Mesenchymal stem cell (in vitro differentiated cells and primary cell): ENCODE results near the gene FAT1.

Source experiments
- DNase-seq: peaks from one replicate; pipeline ENCODE4 v3.0.0-alpha.2; 2013
- H2AFZ ChIP-seq: one replicate; pipeline ENCODE4 v1.6.1; 2013; ENCODE audit warnings: low read depth, mild to moderate bottlenecking, control low read depth, inconsistent platforms, low read length, moderate library complexity
- H2AK5ac ChIP-seq: 2 replicates; pipeline ENCODE4 v1.6.1; 2013; ENCODE audit warnings: low read length, moderate library complexity, mild to moderate bottlenecking, inconsistent platforms; ENCODE audit not compliant: severe bottlenecking
- H2BK120ac ChIP-seq: one replicate; pipeline ENCODE4 v1.6.1; 2013; ENCODE audit warnings: low read depth, mild to moderate bottlenecking, inconsistent platforms, low read length, moderate library complexity
- H2BK12ac ChIP-seq, 2 experiments: one replicate each; pipeline ENCODE4 v1.6.1; 2013; ENCODE audit warnings: inconsistent platforms in 2 of 2, low read length in 2 of 2, mild to moderate bottlenecking in 2 of 2, moderate library complexity in 2 of 2, control low read depth in 1 of 2
- H2BK15ac ChIP-seq: one replicate; pipeline ENCODE4 v1.6.1; 2013; ENCODE audit warnings: mild to moderate bottlenecking, low read depth, inconsistent platforms; ENCODE audit not compliant: poor library complexity, severe bottlenecking
- H2BK5ac ChIP-seq: 2 replicates; pipeline ENCODE4 v1.6.1; 2013; ENCODE audit warnings: low read depth, mild to moderate bottlenecking, low read length, control low read depth, inconsistent platforms; ENCODE audit not compliant: poor library complexity, severe bottlenecking
- H3K14ac ChIP-seq, 2 experiments: one replicate each; pipeline ENCODE4 v1.6.1; 2013; ENCODE audit warnings: inconsistent platforms in 2 of 2, low read length in 2 of 2, control low read depth in 1 of 2, mild to moderate bottlenecking in 1 of 2, moderate library complexity in 1 of 2
- H3K18ac ChIP-seq, 2 experiments: one replicate each; pipeline ENCODE4 v1.6.1; 2013; ENCODE audit warnings: inconsistent platforms in 2 of 2, low read length in 2 of 2, control low read depth in 1 of 2, low read depth in 1 of 2, mild to moderate bottlenecking in 1 of 2
- H3K23ac ChIP-seq, 2 experiments: one replicate each; pipeline ENCODE4 v1.6.1; 2013; ENCODE audit warnings: inconsistent platforms in 2 of 2, low read length in 2 of 2, mild to moderate bottlenecking in 2 of 2, moderate library complexity in 2 of 2, control low read depth in 1 of 2
- H3K27ac ChIP-seq: 2 replicates; pipeline ENCODE4 v1.5.1; 2013; ENCODE audit warnings: mild to moderate bottlenecking, moderate library complexity, low read length, control low read depth, inconsistent platforms; ENCODE audit not compliant: poor library complexity, severe bottlenecking
- H3K27me3 ChIP-seq, 2 experiments: 2 replicates each; pipeline versions ENCODE4 v1.6.1 to v1.7.0; 2013; ENCODE audit warnings: low read length in 2 of 2, mild to moderate bottlenecking in 2 of 2, moderate library complexity in 2 of 2, control low read depth in 1 of 2, inconsistent platforms in 1 of 2; ENCODE audit not compliant: control insufficient read depth in 1 of 2, insufficient read depth in 1 of 2
- H3K36me3 ChIP-seq, 2 experiments: 2 replicates each; pipeline versions ENCODE4 v1.6.1 to v1.7.0; 2013; ENCODE audit warnings: low read length in 2 of 2, control low read depth in 1 of 2, inconsistent platforms in 1 of 2, low read depth in 1 of 2, mild to moderate bottlenecking in 1 of 2; ENCODE audit not compliant: insufficient read depth in 2 of 2, control insufficient read depth in 1 of 2
- H3K4ac ChIP-seq, 2 experiments: one replicate each; pipeline ENCODE4 v1.6.1; 2013; ENCODE audit warnings: inconsistent platforms in 2 of 2, low read length in 2 of 2, mild to moderate bottlenecking in 2 of 2, moderate library complexity in 2 of 2, control low read depth in 1 of 2, low read depth in 1 of 2
- H3K4me1 ChIP-seq: 2 replicates; pipeline ENCODE4 v1.6.1; 2013; ENCODE audit warnings: low read depth, low read length, control low read depth; ENCODE audit not compliant: control insufficient read depth, insufficient read depth
- H3K4me2 ChIP-seq: 2 replicates; pipeline ENCODE4 v1.6.1; 2013; ENCODE audit warnings: low read length, mild to moderate bottlenecking, inconsistent platforms; ENCODE audit not compliant: poor library complexity, severe bottlenecking
- H3K4me3 ChIP-seq, 2 experiments: 2 replicates each; pipeline versions ENCODE4 v1.5.1 to v1.7.0; 2013; ENCODE audit warnings: low read length in 2 of 2, mild to moderate bottlenecking in 2 of 2, control low read depth in 1 of 2, low read depth in 1 of 2; ENCODE audit not compliant: insufficient read depth in 1 of 2
- H3K79me1 ChIP-seq: replicated peaks from 2 replicates; pipeline ENCODE4 v1.6.1; 2013; ENCODE audit warnings: mild to moderate bottlenecking, control low read depth, low read length, inconsistent platforms; ENCODE audit not compliant: poor library complexity, severe bottlenecking
- H3K9ac ChIP-seq: 2 replicates; pipeline ENCODE4 v1.7.0; 2013; ENCODE audit warnings: mild to moderate bottlenecking, low read length, moderate library complexity
- H3K9me3 ChIP-seq: 2 replicates; pipeline ENCODE4 v1.7.0; 2013; ENCODE audit warnings: mild to moderate bottlenecking, low read length; ENCODE audit not compliant: control insufficient read depth
- H4K8ac ChIP-seq: one replicate; pipeline ENCODE4 v1.6.1; 2013; ENCODE audit warnings: inconsistent platforms, mild to moderate bottlenecking, low read length, moderate library complexity
- H4K91ac ChIP-seq: one replicate; pipeline ENCODE4 v1.6.1; 2013; ENCODE audit warnings: mild to moderate bottlenecking, low read length, inconsistent platforms
- WGBS: methylation state at CpG from one replicate; pipeline ENCODE4 v1.1.7; 2013; ENCODE audit warnings: mixed read lengths; 5-methylcytosine and 5-hydroxymethylcytosine counted together

The FAT1 gene

DNA sequence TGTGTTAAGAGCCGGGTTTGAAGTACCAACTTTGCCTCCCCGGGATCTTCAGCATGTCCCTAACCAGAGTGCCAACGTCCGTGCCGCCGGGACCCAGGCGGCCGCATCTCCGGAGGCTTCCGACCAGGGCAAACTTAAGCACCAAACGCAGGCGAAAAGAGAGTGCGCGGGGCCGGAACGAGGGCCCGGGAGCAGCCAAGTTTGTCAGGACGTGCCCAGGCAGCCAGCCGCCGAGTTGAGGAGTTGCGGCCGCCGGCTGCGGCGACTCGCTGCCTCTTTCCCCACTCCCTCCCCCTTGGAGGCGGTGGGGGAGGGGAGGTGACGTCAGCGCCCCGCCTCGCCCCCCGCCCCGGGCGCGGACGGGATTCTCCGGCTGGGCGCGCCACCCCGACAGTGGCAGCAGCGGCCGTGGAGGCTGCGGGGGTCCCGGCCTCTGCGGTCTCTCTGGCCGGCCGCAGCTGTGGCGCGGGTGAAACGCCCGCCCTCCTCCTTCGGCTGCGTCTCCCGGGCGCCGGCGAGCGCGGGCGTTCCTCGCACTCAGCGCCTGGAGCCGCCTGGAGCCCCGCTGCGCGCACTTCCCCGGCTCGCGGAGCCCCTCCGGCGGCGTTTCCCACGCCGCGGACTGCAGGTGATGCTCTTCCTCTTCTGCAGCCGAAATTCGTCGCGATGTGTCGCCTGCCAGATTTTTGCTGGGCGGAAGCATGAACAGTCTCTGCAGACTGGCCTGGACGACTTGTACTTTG is 2.9 kb upstream of the FAT1 start:
- Histone ChIP-seq H3K23ac (peak overlapping the region in 1 of 2 experiments; percentile 99), H2BK12ac (peak overlapping the region; percentile 45 to 83), H3K9me3 (no peaks in the 10 kb centered on the region), H2BK15ac (peak overlapping the region; percentile 45), H3K4me1 (peaks cover 4% of the 10 kb centered on the region), H3K18ac (peak overlapping the region; percentile 94 to 99), H4K8ac (peak overlapping the region; percentile 93), H3K14ac (peak overlapping the region; percentile 78 to 83), H3K27me3 (no peaks in the 10 kb centered on the region), H2BK120ac (peak overlapping the region; percentile 91), H4K91ac (peak overlapping the region; percentile 85), H3K79me1 (peaks cover 4% of the 10 kb centered on the region), H3K4ac (peak overlapping the region; percentile 92 to 94), H2BK5ac (peak overlapping the region; percentile 98), H3K36me3 (peaks cover 0 to 5% of the 10 kb centered on the region in 2 experiments), H3K27ac (peak overlapping the region; percentile 100), H3K4me2 (peak overlapping the region; percentile 79), H3K4me3 (peak overlapping the region; percentile 86 to 89), H2AK5ac (peak overlapping the region; percentile 90), H3K9ac (peak overlapping the region; percentile 96), H2AFZ (peak overlapping the region; percentile 51)
- WGBS: under 1% methylated on average over 63 of the region's 82 CpGs
- peak; percentile 91 for DNase-seq

DNA sequence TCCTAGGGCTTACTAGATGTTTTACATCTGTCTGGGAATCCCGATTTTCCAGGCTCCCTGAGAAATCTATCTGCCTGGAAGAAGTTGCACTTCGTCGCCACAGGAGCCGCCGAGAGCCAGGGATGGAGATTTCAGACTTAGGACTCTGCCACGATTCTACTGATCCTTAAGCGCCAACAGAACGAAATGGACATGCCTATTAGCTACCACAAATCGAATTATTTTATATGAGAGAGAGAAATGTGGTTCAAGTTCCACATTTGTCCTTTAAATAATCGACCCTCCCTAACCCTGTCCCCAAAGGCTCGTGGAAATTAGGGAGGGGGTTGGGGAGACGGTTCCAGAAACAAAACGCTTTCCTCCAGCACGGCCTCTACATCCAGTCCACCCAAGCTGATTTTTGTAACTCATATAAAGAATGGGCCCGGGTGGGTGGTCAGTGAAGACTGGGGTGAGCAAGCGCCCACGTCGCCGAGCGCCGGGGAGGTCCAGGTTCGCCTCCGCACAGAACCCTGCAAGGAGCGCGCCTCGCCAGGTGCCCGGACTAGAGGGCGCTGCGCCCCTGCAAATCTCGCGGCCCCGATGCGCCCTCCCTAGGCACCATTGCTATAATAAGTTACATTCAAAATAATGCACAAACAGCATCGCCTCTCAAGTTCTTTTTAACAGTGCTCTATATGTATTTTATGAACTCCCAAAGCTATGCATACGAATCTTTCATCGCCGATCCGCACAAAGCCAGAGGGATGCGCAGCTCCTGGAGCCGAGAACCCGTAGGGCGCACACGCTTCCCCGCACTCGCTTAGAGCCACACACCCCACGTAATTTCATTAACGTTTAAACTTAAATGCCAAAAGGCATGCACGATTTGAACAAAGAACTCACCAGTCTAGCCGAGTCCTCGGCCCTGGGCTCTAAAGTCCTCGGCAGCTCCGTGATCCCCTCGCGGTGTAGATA is 2.1 kb upstream of the FAT1 start:
- peak overlapping the region; percentile 93 for H4K8ac ChIP-seq
- peak overlapping the region; percentile 89 to 93 for H3K4ac ChIP-seq
- H3K23ac ChIP-seq: peak overlapping the region; percentile 10 to 99
- H2AK5ac ChIP-seq: peak overlapping the region; percentile 90
- WGBS: under 1% methylated on average over 43 of the region's 54 CpGs
- peak overlapping the region; percentile 40 for H2BK15ac ChIP-seq
- H3K27ac ChIP-seq: peak overlapping the region; percentile 100
- peak overlapping the region; percentile 78 to 83 for H3K14ac ChIP-seq
- peak overlapping the region; percentile 45 to 83 for H2BK12ac ChIP-seq
- H2AFZ ChIP-seq: peak overlapping the region; percentile 51
- no peaks in the 10 kb centered on the region for H3K27me3 ChIP-seq
- H3K4me2 ChIP-seq: peak overlapping the region; percentile 44
- H2BK120ac ChIP-seq: peak overlapping the region; percentile 91
- no peaks in the 10 kb centered on the region for H3K9me3 ChIP-seq
- H3K36me3 ChIP-seq: peaks cover 0 to 5% of the 10 kb centered on the region in 2 experiments
- H4K91ac ChIP-seq: peak overlapping the region; percentile 85
- peak overlapping the region; percentile 98 for H2BK5ac ChIP-seq
- peak overlapping the region; percentile 96 for H3K9ac ChIP-seq
- H3K18ac ChIP-seq: peak overlapping the region; percentile 94 to 99
- DNase-seq: peak; percentile 89
- peak overlapping the region; percentile 86 to 89 for H3K4me3 ChIP-seq
- peaks cover 4% of the 10 kb centered on the region for H3K79me1 ChIP-seq
- peaks cover 4% of the 10 kb centered on the region for H3K4me1 ChIP-seq

DNA sequence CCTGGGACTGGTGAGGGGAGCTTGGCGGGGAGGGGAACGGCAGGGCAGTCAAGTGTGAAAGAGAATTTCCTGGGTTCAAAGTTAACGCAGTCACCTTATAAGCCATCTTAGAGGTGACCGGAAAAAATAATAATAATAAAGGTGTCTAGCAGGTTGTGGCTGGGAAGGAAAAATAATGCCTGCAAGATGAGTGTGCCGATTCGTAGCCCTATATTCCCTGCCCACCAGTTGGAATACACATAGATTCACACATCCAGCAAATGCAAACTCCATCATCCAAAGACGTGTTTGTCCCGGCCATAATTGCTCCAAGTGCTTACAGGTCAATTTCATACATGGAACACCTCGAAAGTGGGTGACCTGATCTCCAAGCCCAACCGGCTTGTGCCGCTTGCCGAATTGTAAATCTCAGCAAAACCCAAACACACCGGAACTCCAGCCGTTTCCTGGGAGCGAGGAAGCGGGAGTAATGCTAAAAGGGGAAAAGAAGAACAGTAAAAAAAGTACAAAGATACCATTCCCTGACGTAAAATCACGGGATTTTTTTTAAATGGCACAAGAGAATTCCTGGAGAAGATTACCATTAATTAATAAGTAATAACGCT is 1.3 kb upstream of the FAT1 start:
- peak overlapping the region; percentile 88 to 89 for H3K4me3 ChIP-seq
- no peak overlapping the region for H2BK120ac ChIP-seq
- H3K18ac ChIP-seq: peak overlapping the region; percentile 88 to 94
- H3K23ac ChIP-seq: no peak overlapping the region
- peaks cover 0 to 5% of the 10 kb centered on the region in 2 experiments for H3K36me3 ChIP-seq
- H3K27ac ChIP-seq: peak overlapping the region; percentile 73
- H3K27me3 ChIP-seq: no peaks in the 10 kb centered on the region
- H3K4me1 ChIP-seq: peaks cover 6% of the 10 kb centered on the region
- 0% methylated on average over 11 of the region's 19 CpGs for WGBS
- peak overlapping the region; percentile 76 for H4K8ac ChIP-seq
- peak overlapping the region; percentile 97 for H2BK5ac ChIP-seq
- peak overlapping the region; percentile 73 to 95 for H3K4ac ChIP-seq
- H2BK12ac ChIP-seq: no peak overlapping the region
- peak; percentile 56 for DNase-seq
- H3K14ac ChIP-seq: peak overlapping the region in 1 of 2 experiments; percentile 62
- H2AFZ ChIP-seq: no peak overlapping the region
- peaks cover 4% of the 10 kb centered on the region for H3K79me1 ChIP-seq
- peak overlapping the region; percentile 52 for H3K4me2 ChIP-seq
- peaks cover 6% of the 10 kb centered on the region for H3K9me3 ChIP-seq
- H3K9ac ChIP-seq: peak overlapping the region; percentile 96
- no peak overlapping the region for H2AK5ac ChIP-seq
- peak overlapping the region; percentile 88 for H4K91ac ChIP-seq
- H2BK15ac ChIP-seq: peak overlapping the region; percentile 86
